Gastrocnemius medialis (tissue), 4 donors: Measurements from ENCODE around the gene TFAP2A.

Experiments used
- POLR2A ChIP-seq, 2 donors: fragments of 450-650 bp; IDR thresholded peaks; one replicate each; pipeline ENCODE4 v1.6.1; 2017; ENCODE audit warnings: antibody characterized with exemption in 2 of 2, mild to moderate bottlenecking in 2 of 2, moderate library complexity in 2 of 2
- TF ChIP-seq, protein P1 (sequence below), 5 experiments: fragments of 450-650 bp in 3 of 5; fragments of 200-600 bp in 2 of 5; sonication (generic) in 2 of 5; IDR thresholded peaks in 4 of 5; conservative IDR thresholded peaks in 1 of 5; 1 replicate in 4 of 5; 2 replicates in 1 of 5; pipeline ENCODE4 v1.5.1; 2016 to 2019; ENCODE audit warnings: antibody characterized with exemption in 5 of 5, mild to moderate bottlenecking in 3 of 5, moderate library complexity in 3 of 5

DNA sequence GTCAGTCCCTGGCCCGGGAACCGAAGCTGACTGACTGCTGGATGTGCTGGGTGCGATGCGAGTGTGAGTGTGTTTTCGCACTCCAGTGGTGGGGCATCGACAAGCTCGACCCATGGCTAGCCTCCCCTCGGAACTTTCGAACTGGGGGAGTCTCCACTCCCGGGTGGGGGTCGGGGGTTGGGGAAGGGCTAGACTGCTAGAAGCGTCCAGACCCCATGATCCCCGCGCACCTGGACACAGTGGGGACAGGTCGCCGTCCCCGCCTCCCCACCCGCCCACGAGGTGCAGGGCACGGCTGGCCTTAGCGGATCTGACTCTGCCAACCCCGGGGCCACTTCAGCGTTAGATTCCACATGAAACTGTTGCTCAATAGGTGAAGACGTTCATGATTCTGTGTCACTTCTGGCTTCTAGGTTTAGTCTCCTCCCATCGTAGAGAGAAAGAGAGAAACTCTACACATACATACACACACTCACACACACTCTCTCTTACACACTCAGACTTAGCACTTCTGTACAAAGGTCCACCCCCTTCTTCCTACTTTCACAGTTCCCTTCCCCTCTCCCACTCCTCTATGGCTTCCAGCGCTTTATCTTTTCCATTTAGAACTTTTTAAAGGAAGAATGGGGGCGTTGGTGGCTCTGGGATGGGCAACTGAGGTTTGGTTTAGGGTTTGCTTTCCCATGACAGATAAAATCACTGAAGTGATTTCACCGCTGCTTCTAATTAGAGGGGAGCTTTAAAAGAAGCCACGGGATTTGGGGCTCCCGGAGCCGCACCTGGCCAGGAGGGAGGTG, 5.1 kb upstream of the TFAP2A start:
- TF ChIP-seq, protein P1, sequence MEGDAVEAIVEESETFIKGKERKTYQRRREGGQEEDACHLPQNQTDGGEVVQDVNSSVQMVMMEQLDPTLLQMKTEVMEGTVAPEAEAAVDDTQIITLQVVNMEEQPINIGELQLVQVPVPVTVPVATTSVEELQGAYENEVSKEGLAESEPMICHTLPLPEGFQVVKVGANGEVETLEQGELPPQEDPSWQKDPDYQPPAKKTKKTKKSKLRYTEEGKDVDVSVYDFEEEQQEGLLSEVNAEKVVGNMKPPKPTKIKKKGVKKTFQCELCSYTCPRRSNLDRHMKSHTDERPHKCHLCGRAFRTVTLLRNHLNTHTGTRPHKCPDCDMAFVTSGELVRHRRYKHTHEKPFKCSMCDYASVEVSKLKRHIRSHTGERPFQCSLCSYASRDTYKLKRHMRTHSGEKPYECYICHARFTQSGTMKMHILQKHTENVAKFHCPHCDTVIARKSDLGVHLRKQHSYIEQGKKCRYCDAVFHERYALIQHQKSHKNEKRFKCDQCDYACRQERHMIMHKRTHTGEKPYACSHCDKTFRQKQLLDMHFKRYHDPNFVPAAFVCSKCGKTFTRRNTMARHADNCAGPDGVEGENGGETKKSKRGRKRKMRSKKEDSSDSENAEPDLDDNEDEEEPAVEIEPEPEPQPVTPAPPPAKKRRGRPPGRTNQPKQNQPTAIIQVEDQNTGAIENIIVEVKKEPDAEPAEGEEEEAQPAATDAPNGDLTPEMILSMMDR (IDR thresholded peaks at IDR 0.05 in 4 of 5, conservative IDR thresholded peaks at IDR 0.05 in 1 of 5), result no peak
- no peak for TF ChIP-seq POLR2A (IDR thresholded peaks at IDR 0.05)
